Measurements from ENCODE around the gene PDZD8.

Gene PDZD8

GRCh38 chr10:117391436-117392205 lies 16.4 kb upstream of the PDZD8 start:
- no peak for DNase-seq (ENCODE audit: low spot score)

DNA sequence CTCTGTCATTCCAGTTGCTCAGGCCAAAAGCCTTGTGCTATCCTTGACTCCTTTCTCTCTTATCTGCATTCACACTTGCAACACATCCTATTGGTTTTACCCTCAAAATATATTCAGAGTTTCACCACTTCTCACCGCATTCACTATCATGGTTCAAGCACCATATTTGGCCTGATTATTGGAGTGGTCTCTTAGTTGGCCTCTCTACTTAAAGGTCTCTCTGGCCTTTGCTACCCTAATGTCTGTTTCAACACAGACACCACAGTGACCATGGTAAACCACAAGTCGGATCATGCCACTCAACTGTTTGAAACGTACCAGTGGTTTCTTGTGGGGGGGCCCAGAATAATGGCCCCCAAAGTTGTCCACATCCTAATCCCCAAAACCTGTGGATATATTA lies 15.2 kb upstream of the PDZD8 start:
- no peak for DNase-seq (ENCODE audit: low spot score)

GRCh38 chr10:117386805-117387204 lies 11.6 kb upstream of the PDZD8 start:
- DNase-seq (ENCODE audit: low spot score) = no peak

DNA sequence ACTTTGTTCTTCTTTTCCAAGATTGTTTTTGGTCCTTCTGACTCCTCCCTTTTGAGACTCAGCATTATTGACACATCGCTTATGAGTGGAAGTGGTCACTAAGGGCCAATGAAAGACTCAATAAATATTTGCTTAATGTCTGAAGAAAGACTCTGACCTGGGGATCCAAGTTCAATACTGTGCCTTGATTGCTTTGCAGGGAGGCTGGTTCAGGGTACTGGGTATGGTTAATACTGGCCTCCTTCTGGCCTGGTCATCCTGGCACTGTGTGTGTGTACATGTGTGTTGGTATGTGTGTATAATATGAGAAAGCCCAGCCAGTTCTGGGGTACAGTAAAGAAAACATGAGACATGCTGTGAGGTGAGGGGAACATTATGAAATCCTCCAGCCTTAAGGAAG lies 7.6 kb upstream of the PDZD8 start:
- DNase-seq (ENCODE audit: low spot score) = no peak

DNA sequence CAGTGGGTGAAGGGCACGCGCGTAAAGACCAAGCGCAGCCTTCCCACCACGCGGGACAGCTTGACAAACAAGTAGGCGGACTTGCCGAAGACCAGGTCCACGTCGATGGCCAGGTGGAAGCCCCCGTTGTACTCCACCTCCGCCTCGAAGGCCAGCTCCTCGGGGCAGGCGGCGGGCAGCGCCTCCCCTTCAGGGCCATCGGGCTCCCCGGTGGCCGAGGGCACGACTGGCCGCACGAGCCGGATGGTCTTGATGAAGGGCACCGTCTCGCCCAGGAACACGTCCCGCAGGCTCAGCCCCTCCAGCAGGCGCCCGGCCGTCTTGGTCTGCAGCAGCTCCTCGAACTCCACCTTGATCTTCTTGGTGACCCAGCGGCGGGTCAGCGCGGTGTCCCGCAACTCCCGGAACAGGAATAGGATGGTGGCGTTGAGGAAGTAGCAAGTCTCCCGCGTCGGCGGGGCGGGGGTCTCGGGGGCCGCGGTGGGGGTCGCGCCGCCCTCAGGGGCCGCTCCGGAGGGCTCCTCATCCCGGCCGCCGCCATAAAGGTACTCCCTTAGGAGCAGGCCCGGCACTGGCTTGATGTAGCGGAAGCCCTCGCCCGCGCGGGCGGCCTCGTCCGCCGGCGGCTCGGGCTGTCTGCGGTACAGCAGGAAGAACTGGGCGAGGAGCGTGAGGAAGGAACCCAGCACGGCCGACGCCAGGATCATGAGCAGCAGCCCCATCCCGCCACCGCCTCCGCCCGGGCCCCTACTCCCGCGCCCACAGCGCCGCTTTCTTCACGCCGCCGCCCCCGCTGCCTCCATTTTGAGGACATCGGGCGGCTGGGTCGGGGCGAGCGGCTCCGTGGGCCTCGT lies 507 bp downstream of the PDZD8 start:
- DNase-seq (ENCODE audit: low spot score) = no peak

DNA sequence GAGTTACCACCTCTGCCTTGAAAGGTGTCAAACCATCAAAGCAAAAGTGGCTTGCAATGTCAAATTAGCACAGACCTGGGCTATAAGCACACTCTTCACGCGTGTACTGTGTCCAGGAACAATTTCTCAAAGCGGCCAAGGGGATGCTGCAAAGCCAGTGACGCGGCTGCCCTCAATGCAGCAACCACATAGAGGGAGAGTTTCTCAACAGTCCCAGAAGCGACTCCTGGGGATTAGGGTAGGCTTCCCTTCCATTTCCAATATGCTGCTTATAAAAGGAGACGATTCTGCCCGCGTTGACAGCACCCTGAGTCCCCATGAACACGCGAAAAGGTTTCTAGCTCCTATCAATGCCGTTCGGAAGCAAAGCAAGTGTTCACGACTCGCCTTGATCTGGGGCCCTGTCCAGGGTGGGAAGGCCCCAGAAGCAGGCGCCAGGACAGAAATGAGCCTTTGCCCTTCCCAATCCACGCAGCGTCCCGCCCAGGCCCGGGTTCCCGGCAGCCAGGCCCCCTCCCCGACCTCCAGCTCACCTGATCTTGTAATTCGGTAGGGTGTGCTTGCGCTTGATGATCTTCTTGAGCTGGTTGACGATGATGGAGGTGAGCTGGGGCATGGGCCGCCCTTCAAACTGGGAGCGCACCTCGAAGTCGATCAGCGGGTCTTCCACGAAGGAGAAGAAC lies 1.3 kb downstream of the PDZD8 start:
- peak; percentile 24 for DNase-seq (ENCODE audit: low spot score)

GRCh38 chr10:117370205-117370604 lies 5.0 kb downstream of the PDZD8 start:
- DNase-seq (ENCODE audit: low spot score) = no peak

DNA sequence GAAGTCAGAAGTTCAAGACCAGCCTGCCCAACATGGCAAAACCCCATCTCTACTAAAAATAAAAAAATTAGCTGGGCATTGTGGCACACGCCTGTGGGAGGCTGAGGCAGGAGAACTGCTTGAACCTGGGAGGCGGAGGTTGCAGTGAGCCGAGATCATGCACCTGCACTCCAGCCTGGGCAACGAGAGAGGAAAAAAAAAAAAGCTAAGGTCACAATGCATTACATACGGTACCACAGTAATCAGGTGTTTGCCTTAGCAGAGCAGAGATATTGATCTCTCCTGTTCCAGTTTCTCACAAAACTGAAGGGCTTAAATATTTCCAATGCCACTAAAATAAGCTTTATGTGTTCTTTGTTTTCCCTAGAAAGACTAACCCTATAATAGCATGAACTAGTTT lies 7.5 kb downstream of the PDZD8 start:
- DNase-seq (ENCODE audit: low spot score) = no peak

DNA sequence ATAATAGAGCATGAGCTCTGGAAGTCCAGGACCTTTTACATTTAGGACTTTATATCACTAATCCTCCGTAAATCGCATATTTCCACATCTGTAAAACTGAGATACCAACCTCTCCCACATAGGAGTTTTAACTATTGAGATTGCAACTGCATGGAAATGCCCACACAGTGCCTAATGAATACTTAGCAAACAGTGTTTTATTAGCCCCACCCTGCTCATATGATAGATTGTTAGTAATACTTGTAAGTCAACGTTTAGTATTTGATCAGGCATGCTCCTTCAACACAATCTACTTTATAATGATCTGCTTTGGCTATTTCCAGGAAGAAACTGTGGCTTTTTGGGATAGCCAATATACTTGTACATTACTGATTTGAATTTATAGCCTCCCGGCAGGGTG lies 8.5 kb downstream of the PDZD8 start:
- no peak for DNase-seq (ENCODE audit: low spot score)

- no peak for DNase-seq (ENCODE audit: low spot score)
Observed at GRCh38 chr10:117365612-117366011, 9.6 kb downstream of the PDZD8 start.

- no peak for DNase-seq (ENCODE audit: low spot score)
Observed at GRCh38 chr10:117364110-117364960, 10.9 kb downstream of the PDZD8 start.

DNA sequence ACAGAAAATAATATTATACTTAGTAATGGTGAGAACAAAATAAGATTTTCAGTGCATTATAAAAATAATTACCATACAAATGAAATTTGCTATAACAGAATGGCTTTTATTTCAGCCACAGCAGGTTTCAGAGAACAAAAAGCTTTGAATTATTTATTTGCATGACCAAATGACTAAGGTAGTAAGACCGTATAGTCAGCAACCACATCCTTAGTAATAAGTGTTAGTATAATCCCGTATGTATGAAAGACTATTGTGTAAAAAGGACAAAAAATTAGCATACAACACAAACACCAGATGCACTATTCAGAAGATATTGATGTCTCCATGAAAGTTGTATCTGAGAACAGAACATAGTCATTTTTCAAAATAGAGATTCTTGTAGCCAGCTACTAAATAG lies 12.2 kb downstream of the PDZD8 start:
- no peak for DNase-seq (ENCODE audit: low spot score)

- no peak for DNase-seq (ENCODE audit: low spot score)
Observed at GRCh38 chr10:117362313-117362712, 12.9 kb downstream of the PDZD8 start.

- DNase-seq (ENCODE audit: low spot score) = no peak
Observed at GRCh38 chr10:117360994-117361667, 14.1 kb downstream of the PDZD8 start.

DNA sequence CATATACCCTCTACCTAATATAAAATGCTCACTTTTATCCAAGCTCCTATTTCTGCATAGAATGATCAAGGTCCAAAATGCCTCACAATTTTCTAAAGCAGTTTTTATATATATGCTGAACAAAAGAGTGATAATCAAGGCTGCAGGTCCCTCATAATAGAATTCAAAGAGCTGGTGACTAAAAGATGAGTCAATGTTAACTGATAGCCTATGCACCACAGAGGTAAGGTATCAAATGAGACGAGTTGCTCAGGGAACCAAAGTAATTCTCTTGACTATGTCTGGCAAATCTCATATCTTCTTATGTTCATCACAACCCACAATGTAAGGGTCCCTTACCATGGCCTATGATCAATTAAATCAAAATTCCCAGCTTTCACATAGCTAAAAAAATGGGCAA lies 15.2 kb downstream of the PDZD8 start:
- DNase-seq (ENCODE audit: low spot score) = no peak

- DNase-seq (ENCODE audit: low spot score) = no peak
Observed at GRCh38 chr10:117355072-117355471, 20.2 kb downstream of the PDZD8 start.

GRCh38 chr10:117353684-117354083 lies 21.6 kb downstream of the PDZD8 start:
- DNase-seq (ENCODE audit: low spot score) = no peak

DNA sequence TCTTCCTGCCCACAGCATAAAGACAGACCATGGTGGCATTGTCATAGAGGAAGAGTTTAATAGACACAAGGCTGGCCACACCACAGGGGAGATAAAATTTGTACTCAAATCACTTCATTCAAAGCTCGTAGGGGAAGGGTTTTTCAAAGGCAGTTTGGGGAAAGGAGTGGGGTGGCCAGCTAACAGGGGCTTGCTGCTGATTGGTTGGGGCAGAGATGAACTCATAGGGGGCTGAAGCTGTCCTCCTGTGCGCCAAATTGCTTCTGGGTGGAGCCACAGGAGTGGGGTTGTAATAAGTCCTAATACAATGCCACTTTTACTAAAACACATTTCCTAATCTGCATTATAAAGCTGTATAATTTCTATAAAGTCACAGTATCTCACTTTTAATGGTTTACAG lies 22.5 kb downstream of the PDZD8 start:
- DNase-seq (ENCODE audit: low spot score) = no peak

DNA sequence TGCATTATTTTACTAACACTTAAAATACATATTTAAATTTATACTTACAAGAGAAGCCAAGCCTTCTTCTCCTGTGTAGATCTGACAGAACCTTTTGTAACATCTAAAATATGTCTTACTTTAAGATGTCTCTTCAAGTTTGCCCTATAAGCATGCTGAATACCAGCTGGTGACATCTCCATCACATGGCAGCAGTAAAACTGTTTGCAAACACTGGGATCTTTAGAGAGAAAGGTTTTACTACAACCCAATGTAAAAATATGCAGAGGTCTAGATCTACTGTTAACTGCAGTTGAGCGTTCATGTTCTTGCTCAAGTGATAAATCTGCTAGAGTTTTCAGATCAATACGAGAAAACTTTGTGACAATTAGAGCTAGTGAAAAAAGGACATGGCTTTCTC lies 23.2 kb downstream of the PDZD8 start:
- no peak for DNase-seq (ENCODE audit: low spot score)

DNA sequence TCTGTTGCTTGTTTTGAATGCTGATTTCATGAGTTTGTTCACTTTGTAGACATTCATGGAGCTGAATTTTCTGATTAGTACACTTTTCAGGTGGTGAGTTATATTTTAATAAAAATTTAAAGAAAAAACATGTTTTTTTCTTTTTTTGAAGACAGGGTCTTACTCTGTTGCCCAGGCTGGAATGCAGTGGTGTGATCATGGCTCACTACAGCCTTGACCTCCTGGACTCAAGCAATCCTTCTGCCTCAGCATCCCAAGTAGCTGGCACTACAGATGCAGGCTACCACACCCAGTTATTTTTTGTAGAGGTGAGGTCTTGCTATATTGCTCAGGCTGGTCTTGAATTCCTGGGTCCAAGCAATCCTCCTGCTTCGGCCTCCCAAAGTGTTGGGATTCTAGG lies 23.7 kb downstream of the PDZD8 start:
- no peak for DNase-seq (ENCODE audit: low spot score)

GRCh38 chr10:117350909-117351308 lies 24.3 kb downstream of the PDZD8 start:
- DNase-seq (ENCODE audit: low spot score) = no peak
